A673 (cell line): Measurements from ENCODE around the gene RNPEPL1. TPM values are rescaled to one million over a fixed set of nuclear protein-coding genes. Genes with fewer than 3 reads are reported as not detected.

Experiments used
- BruUV-seq: library from RNA; stranded (reverse); fragments of 400-500 nt; replicated peaks from 2 replicates; lab custom pipeline; 2021; lab: Mats Ljungman, UMichigan
- CTCF ChIA-PET: fragments of 300-600 bp; sonication (Branson Sonifier 250); formaldehyde crosslinking; loops from one replicate; lab custom pipeline; 2022; ENCODE audit warnings: antibody characterized with exemption; lab: Charles Lee
- POLR2A ChIA-PET: fragments of 300-600 bp; sonication (Branson Sonifier 250); formaldehyde crosslinking; loops from one replicate; lab custom pipeline; 2022; ENCODE audit warnings: antibody characterized with exemption; ENCODE audit not compliant: low non-redundant PET; lab: Charles Lee
- DNase-seq: peaks from one replicate; pipeline ENCODE4 v3.0.0-alpha.2; 2015; ENCODE audit warnings: low spot score
- H3K27ac ChIP-seq: fragments of 200-600 bp; sonication (generic); 2 replicates; pipeline ENCODE4 v1.5.1; 2016; ENCODE audit warnings: mixed run types, low read depth, mild to moderate bottlenecking, mixed read lengths, antibody characterized with exemption, low read length; ENCODE audit not compliant: poor library complexity, severe bottlenecking
- H3K27me3 ChIP-seq: fragments of 200-600 bp; sonication (generic); replicated peaks from 2 replicates; pipeline ENCODE4 v1.6.1; 2017; ENCODE audit warnings: mixed run types, low read depth, mild to moderate bottlenecking, mixed read lengths, antibody characterized with exemption, low read length; ENCODE audit not compliant: insufficient read depth, poor library complexity
- H3K36me3 ChIP-seq: fragments of 200-600 bp; sonication (generic); 2 replicates; pipeline ENCODE4 v1.6.1; 2016; ENCODE audit warnings: mixed run types, mild to moderate bottlenecking, mixed read lengths, antibody characterized with exemption, low read length; ENCODE audit not compliant: insufficient read depth, poor library complexity, severe bottlenecking
- H3K4me1 ChIP-seq: fragments of 200-600 bp; sonication (generic); 2 replicates; pipeline ENCODE4 v1.6.1; 2017; ENCODE audit warnings: mixed run types, mild to moderate bottlenecking, mixed read lengths, antibody characterized with exemption, low read length; ENCODE audit not compliant: insufficient read depth, poor library complexity, severe bottlenecking
- H3K4me3 ChIP-seq: fragments of 200-600 bp; sonication (generic); 2 replicates; pipeline ENCODE4 v1.5.1; 2016; ENCODE audit warnings: low read depth, mixed run types, mild to moderate bottlenecking, mixed read lengths, low read length; ENCODE audit not compliant: poor library complexity, severe bottlenecking
- H3K9me3 ChIP-seq: fragments of 200-600 bp; sonication (generic); 2 replicates; pipeline ENCODE4 v1.6.1; 2016; ENCODE audit warnings: mixed run types, low read depth, mild to moderate bottlenecking, mixed read lengths, antibody characterized with exemption, low read length; ENCODE audit not compliant: poor library complexity, severe bottlenecking
- EZH2 ChIP-seq: fragments of 200-600 bp; sonication (generic); IDR thresholded peaks from 2 replicates; pipeline ENCODE4 v1.6.1; 2017; ENCODE audit warnings: borderline replicate concordance, low read depth, mild to moderate bottlenecking, mixed read lengths, antibody characterized with exemption, low read length; ENCODE audit not compliant: poor library complexity, severe bottlenecking
- intact Hi-C: fragments of 100-400 bp; cut with micrococcal nuclease; formaldehyde crosslinking; loops from one replicate; pipeline ENCODE4 v1.10.0; 2022; ENCODE audit not compliant: unreplicated experiment
- total RNA-seq: library from RNA; stranded (reverse); gene quantifications from 2 replicates; pipeline ENCODE4 v1.2.3, GENCODE V29; 2021
- TF ChIP-seq, protein P1 (sequence below): fragments of 300-800, 200-600 bp; sonication (generic); conservative IDR thresholded peaks from 2 replicates; pipeline ENCODE4 v1.5.1; 2017; ENCODE audit warnings: low read depth, mild to moderate bottlenecking, antibody characterized with exemption, low read length, moderate library complexity, mixed read lengths

The RNPEPL1 gene
- total RNA-seq, 1 experiment from 2014 or later, result 26.5 TPM

DNA sequence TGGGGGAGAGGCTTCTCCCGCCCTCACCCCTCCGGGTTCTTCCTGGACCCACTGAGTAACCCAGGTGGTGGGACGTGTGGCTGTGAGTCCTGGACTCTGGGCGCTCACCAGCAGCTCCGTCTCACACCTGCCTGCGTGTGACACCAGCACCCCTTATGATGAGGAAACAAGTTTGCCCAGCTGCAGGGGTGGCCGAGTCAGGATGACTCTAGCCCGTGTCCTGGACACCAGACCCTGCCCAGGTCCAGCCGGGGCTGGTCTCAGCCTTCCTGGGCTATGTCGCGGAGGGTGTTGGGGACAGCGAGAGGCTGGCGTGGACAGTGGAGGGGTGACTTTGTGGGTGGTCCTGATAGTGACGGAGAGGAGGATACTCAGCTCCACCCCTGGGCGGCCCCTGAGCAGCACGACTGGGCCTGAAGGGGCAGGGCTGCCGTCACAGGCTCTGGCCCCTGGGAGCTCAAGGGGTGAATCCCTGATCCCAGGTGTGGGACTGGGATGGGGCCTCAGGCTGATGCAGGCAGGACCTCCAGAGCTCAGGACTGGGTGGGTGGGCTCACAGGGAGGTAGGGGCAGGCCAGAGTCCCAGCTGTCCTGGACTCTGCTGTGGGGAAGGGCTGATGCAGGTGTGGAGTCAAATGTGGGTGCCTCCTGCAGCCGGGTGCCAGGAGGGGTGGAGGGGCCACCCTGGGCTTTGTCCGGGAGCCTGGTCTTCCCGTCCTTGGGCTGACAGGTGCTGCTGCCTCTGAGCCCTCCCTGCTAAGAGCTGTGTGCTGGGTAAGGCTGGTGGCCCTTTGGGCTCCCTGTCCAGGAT is 60.7 kb downstream of the RNPEPL1 start:
- no peaks in the 10 kb centered on the region for H3K27me3 ChIP-seq
- POLR2A ChIA-PET, result interaction anchor here (0.5 kb wide), 1 partner anchor 92 kb away, joined by 3 read pairs; no protein-coding TSS in a partner anchor
- no TSS peak for BruUV-seq
- CTCF ChIA-PET, result no interaction called here
- intact Hi-C loops, result no loop called here
- no peak overlapping the region for H3K27ac ChIP-seq
- H3K36me3 ChIP-seq, result no peaks in the 10 kb centered on the region
- TF ChIP-seq, protein P1, sequence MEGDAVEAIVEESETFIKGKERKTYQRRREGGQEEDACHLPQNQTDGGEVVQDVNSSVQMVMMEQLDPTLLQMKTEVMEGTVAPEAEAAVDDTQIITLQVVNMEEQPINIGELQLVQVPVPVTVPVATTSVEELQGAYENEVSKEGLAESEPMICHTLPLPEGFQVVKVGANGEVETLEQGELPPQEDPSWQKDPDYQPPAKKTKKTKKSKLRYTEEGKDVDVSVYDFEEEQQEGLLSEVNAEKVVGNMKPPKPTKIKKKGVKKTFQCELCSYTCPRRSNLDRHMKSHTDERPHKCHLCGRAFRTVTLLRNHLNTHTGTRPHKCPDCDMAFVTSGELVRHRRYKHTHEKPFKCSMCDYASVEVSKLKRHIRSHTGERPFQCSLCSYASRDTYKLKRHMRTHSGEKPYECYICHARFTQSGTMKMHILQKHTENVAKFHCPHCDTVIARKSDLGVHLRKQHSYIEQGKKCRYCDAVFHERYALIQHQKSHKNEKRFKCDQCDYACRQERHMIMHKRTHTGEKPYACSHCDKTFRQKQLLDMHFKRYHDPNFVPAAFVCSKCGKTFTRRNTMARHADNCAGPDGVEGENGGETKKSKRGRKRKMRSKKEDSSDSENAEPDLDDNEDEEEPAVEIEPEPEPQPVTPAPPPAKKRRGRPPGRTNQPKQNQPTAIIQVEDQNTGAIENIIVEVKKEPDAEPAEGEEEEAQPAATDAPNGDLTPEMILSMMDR, result no peak
- no peak for TF ChIP-seq EZH2
- no peak overlapping the region for H3K4me3 ChIP-seq
- no peaks in the 10 kb centered on the region for H3K9me3 ChIP-seq
- no peaks in the 10 kb centered on the region for H3K4me1 ChIP-seq
- DNase-seq, result no peak

DNA sequence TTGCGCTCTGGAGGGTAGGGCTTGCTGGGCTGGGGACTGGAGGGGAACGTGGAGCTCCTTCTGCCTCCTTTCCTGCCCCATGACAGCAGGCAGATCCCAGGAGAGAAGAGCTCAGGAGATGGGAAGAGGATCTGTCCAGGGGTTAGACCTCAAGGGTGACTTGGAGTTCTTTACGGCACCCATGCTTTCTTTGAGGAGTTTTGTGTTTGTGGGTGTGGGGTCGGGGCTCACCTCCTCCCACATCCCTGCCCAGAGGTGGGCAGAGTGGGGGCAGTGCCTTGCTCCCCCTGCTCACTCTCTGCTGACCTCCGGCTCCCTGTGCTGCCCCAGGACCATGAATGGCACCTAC is 61.3 kb downstream of the RNPEPL1 start:
- H3K4me1 ChIP-seq, result no peaks in the 10 kb centered on the region
- no peak for DNase-seq
- no peaks in the 10 kb centered on the region for H3K27me3 ChIP-seq
- no peak overlapping the region for H3K4me3 ChIP-seq
- POLR2A ChIA-PET, result interaction anchor here (0.5 kb wide), 1 partner anchor 93 kb away, joined by 3 read pairs; no protein-coding TSS in a partner anchor
- TF ChIP-seq, protein P1, result no peak
- no peak for TF ChIP-seq EZH2
- H3K27ac ChIP-seq, result no peak overlapping the region
- BruUV-seq, result no TSS peak
- no peaks in the 10 kb centered on the region for H3K9me3 ChIP-seq
- no peaks in the 10 kb centered on the region for H3K36me3 ChIP-seq
- CTCF ChIA-PET, result no interaction called here
- intact Hi-C loops, result no loop called here

DNA sequence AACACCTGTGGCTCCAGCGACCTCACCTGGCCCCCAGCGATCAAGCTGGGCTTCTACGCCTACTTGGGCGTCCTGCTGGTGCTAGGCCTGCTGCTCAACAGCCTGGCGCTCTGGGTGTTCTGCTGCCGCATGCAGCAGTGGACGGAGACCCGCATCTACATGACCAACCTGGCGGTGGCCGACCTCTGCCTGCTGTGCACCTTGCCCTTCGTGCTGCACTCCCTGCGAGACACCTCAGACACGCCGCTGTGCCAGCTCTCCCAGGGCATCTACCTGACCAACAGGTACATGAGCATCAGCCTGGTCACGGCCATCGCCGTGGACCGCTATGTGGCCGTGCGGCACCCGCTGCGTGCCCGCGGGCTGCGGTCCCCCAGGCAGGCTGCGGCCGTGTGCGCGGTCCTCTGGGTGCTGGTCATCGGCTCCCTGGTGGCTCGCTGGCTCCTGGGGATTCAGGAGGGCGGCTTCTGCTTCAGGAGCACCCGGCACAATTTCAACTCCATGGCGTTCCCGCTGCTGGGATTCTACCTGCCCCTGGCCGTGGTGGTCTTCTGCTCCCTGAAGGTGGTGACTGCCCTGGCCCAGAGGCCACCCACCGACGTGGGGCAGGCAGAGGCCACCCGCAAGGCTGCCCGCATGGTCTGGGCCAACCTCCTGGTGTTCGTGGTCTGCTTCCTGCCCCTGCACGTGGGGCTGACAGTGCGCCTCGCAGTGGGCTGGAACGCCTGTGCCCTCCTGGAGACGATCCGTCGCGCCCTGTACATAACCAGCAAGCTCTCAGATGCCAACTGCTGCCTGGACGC is 61.9 kb downstream of the RNPEPL1 start:
- Histone ChIP-seq H3K4me3 (no peak overlapping the region), H3K27me3 (no peaks in the 10 kb centered on the region), H3K36me3 (no peaks in the 10 kb centered on the region), H3K27ac (no peak overlapping the region), H3K4me1 (no peaks in the 10 kb centered on the region), H3K9me3 (no peaks in the 10 kb centered on the region)
- no peak for DNase-seq
- no TSS peak for BruUV-seq
- CTCF ChIA-PET, result no interaction called here
- intact Hi-C loops, result no loop called here
- POLR2A ChIA-PET, result no interaction called here
- TF ChIP-seq, protein P1, result no peak
- no peak for TF ChIP-seq EZH2

Other genes starting within 250 kb of the RNPEPL1 start
- gene GPC1, start 132.8 kb upstream of the RNPEPL1 start, total RNA-seq, result 21.2 and 21.9 TPM in 2 replicates
- 21.0 and 21.8 TPM in 2 replicates for gene ANKMY1, start 10.5 kb upstream of the RNPEPL1 start, total RNA-seq
- 4.9 and 5.1 TPM in 2 replicates for gene DUSP28, start 8.1 kb upstream of the RNPEPL1 start, total RNA-seq
- gene CAPN10, start 18.2 kb downstream of the RNPEPL1 start, total RNA-seq, result 43.4 and 43.5 TPM in 2 replicates
- 2.7 and 2.9 TPM in 2 replicates for gene GPR35, start 57.0 kb downstream of the RNPEPL1 start, total RNA-seq
- not detected in 2 replicates for gene AQP12B, start 114.4 kb downstream of the RNPEPL1 start, total RNA-seq
- gene AQP12A, start 123.4 kb downstream of the RNPEPL1 start, total RNA-seq, result not detected in 2 replicates